HG03025 (cell line): ENCODE data around the gene CCDC34.

Experiments
- ATAC-seq: cut with Tn5 transposase; IDR thresholded peaks from one replicate; pipeline ENCODE4 v1.9.1; 2021; ENCODE audit warnings: mild to moderate bottlenecking, moderate library complexity; ENCODE audit not compliant: unreplicated experiment, low FRiP score

CCDC34 gene

GRCh38 chr11:27293515-27294417 is 69.2 kb downstream of the CCDC34 start:
- no peak for ATAC-seq

DNA sequence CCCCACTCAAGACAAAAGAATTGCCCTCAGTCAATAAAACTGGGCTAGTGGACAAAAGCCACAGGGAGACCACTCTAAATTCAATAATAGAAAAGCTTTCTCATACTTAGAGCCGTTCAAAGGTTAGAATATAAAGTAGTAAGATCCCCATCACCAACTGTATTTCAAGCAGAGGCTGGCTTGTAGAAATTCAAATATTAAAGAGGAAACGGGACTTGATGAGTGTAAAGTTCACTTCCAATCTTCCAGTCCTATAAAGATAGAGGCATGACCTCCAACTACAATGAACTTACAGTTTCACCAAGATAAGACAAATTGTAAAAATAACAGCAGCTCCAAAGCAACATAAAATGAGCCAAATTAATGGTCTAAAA is 70.4 kb downstream of the CCDC34 start:
- ATAC-seq, result no peak

- ATAC-seq, result no peak
These were observed 70.9 kb downstream of the CCDC34 start for GRCh38 chr11:27291954-27292636.

DNA sequence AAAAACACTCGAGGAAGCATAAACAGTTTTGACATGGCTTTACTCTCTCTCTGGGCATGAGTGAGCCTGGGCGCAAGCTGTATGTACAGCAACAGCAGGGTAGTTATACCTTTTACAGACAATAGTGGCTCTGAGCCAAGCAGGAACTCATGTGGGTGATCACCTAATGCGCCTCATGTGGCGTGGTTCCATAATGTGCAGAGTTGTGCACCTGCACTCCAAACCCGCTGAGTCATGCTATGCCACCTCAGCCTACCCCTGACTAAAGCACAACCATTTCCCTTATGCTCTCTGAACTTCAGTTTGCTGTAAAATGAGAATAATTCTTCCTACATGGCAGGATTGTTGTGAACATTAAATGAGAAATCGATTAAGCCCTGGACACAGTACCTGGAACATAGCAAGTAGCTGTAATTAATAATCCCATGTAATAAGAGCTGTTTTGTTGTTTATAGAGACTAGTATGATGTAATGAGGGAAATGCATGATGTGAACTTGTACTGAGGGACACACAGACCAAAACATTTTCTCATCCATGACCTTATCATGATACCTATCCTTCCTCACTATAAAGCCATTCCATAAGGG is 71.6 kb downstream of the CCDC34 start:
- no peak for ATAC-seq

- ATAC-seq, result no peak
These were observed 72.6 kb downstream of the CCDC34 start for GRCh38 chr11:27290261-27291050.
